ENCODE measurements around the gene MAJIN. TPM values are rescaled to one million over a fixed set of nuclear protein-coding genes. Genes with fewer than 3 reads are reported as not detected.

MAJIN gene
- total RNA-seq, 1 donor from 2014 or later = not detected

GRCh38 chr11:64924910-64925284, 47.0 kb downstream of the MAJIN start:
- Histone ChIP-seq H3K4me3 (ENCODE audit: low read length in 3 of 3) (peak overlapping the region; percentile 85 to 98 (median 88)), H3K9ac (ENCODE audit: low read depth in 1 of 3, low read length in 3 of 3) (peak overlapping the region; percentile 91 to 99 (median 92)), H3K27ac (ENCODE audit: low read depth, low read length) (peak overlapping the region; percentile 98), H3K36me3 (ENCODE audit: control insufficient read depth in 3 of 3, insufficient read depth in 3 of 3, low read length in 3 of 3) (peaks cover 19 to 26% (median 24%) of the 10 kb centered on the region in 3 donors), H3K4me1 (ENCODE audit: control insufficient read depth in 3 of 3, insufficient read depth in 3 of 3, low read length in 3 of 3) (peaks cover 25 to 27% (median 27%) of the 10 kb centered on the region in 3 donors), H3K27me3 (ENCODE audit: control insufficient read depth in 3 of 3, insufficient read depth in 3 of 3, low read length in 3 of 3) (no peaks in the 10 kb centered on the region), H3K9me3 (ENCODE audit: control insufficient read depth in 3 of 3, low read length in 3 of 3) (no peaks in the 10 kb centered on the region)

GRCh38 chr11:64923944-64924909, 47.7 kb downstream of the MAJIN start, which contains the start of gene PPP2R5B:
TSS of gene PPP2R5B (plus strand) at chr11:64924689. CDS start at chr11:64925735, 1,046 bp downstream.
- H3K9me3 ChIP-seq (ENCODE audit: control insufficient read depth in 3 of 3, low read length in 3 of 3) = no peaks in the 10 kb centered on the region
- peaks cover 15 to 20% (median 19%) of the 10 kb centered on the region in 3 donors for H3K36me3 ChIP-seq (ENCODE audit: control insufficient read depth in 3 of 3, insufficient read depth in 3 of 3, low read length in 3 of 3)
- H3K4me1 ChIP-seq (ENCODE audit: control insufficient read depth in 3 of 3, insufficient read depth in 3 of 3, low read length in 3 of 3) = peaks cover 25 to 27% (median 27%) of the 10 kb centered on the region in 3 donors
- H3K9ac ChIP-seq (ENCODE audit: low read depth in 1 of 3, low read length in 3 of 3) = peak within 1 kb of the TSS; percentile 91 to 99 (median 92)
- no peaks in the 10 kb centered on the region for H3K27me3 ChIP-seq (ENCODE audit: control insufficient read depth in 3 of 3, insufficient read depth in 3 of 3, low read length in 3 of 3)
- peak within 1 kb of the TSS; percentile 85 to 98 (median 88) for H3K4me3 ChIP-seq (ENCODE audit: low read length in 3 of 3)
- H3K27ac ChIP-seq (ENCODE audit: low read depth, low read length) = peak within 1 kb of the TSS; percentile 98

GRCh38 chr11:64923151-64923661, 48.7 kb downstream of the MAJIN start:
- Histone ChIP-seq H3K27ac (ENCODE audit: low read depth, low read length) (peak overlapping the region; percentile 98), H3K4me3 (ENCODE audit: low read length in 3 of 3) (peak overlapping the region; percentile 85 to 98 (median 88)), H3K9ac (ENCODE audit: low read depth in 1 of 3, low read length in 3 of 3) (peak overlapping the region; percentile 81 to 99 (median 91)), H3K9me3 (ENCODE audit: control insufficient read depth in 3 of 3, low read length in 3 of 3) (no peaks in the 10 kb centered on the region), H3K4me1 (ENCODE audit: control insufficient read depth in 3 of 3, insufficient read depth in 3 of 3, low read length in 3 of 3) (peaks cover 30 to 34% (median 32%) of the 10 kb centered on the region in 3 donors), H3K27me3 (ENCODE audit: control insufficient read depth in 3 of 3, insufficient read depth in 3 of 3, low read length in 3 of 3) (no peaks in the 10 kb centered on the region), H3K36me3 (ENCODE audit: control insufficient read depth in 3 of 3, insufficient read depth in 3 of 3, low read length in 3 of 3) (peaks cover 9 to 16% (median 14%) of the 10 kb centered on the region in 3 donors)

- Histone ChIP-seq H3K27ac (ENCODE audit: low read depth, low read length) (no peak overlapping the region), H3K27me3 (ENCODE audit: control insufficient read depth in 3 of 3, insufficient read depth in 3 of 3, low read length in 3 of 3) (no peaks in the 10 kb centered on the region), H3K36me3 (ENCODE audit: control insufficient read depth in 3 of 3, insufficient read depth in 3 of 3, low read length in 3 of 3) (peaks cover 0 to 6% (median 0%) of the 10 kb centered on the region in 3 donors), H3K9me3 (ENCODE audit: control insufficient read depth in 3 of 3, low read length in 3 of 3) (no peaks in the 10 kb centered on the region), H3K4me3 (ENCODE audit: low read length in 3 of 3) (no peak overlapping the region), H3K9ac (ENCODE audit: low read depth in 1 of 3, low read length in 3 of 3) (no peak overlapping the region), H3K4me1 (ENCODE audit: control insufficient read depth in 3 of 3, insufficient read depth in 3 of 3, low read length in 3 of 3) (peaks cover 39 to 43% (median 40%) of the 10 kb centered on the region in 3 donors)
Measured at GRCh38 chr11:64921384-64921783, 50.5 kb downstream of the MAJIN start.

- Histone ChIP-seq H3K4me1 (ENCODE audit: control insufficient read depth in 3 of 3, insufficient read depth in 3 of 3, low read length in 3 of 3) (peaks cover 37 to 45% (median 37%) of the 10 kb centered on the region in 3 donors), H3K36me3 (ENCODE audit: control insufficient read depth in 3 of 3, insufficient read depth in 3 of 3, low read length in 3 of 3) (peaks cover 0 to 3% (median 0%) of the 10 kb centered on the region in 3 donors), H3K9me3 (ENCODE audit: control insufficient read depth in 3 of 3, low read length in 3 of 3) (no peaks in the 10 kb centered on the region), H3K4me3 (ENCODE audit: low read length in 3 of 3) (no peak overlapping the region), H3K27ac (ENCODE audit: low read depth, low read length) (peak overlapping the region; percentile 55), H3K9ac (ENCODE audit: low read depth in 1 of 3, low read length in 3 of 3) (peak overlapping the region in 1 of 3 donors; percentile 25), H3K27me3 (ENCODE audit: control insufficient read depth in 3 of 3, insufficient read depth in 3 of 3, low read length in 3 of 3) (no peaks in the 10 kb centered on the region)
Measured at GRCh38 chr11:64920124-64920523, 51.8 kb downstream of the MAJIN start.

- H3K27me3 ChIP-seq (ENCODE audit: control insufficient read depth in 3 of 3, insufficient read depth in 3 of 3, low read length in 3 of 3) = no peaks in the 10 kb centered on the region
- H3K4me1 ChIP-seq (ENCODE audit: control insufficient read depth in 3 of 3, insufficient read depth in 3 of 3, low read length in 3 of 3) = peaks cover 34 to 44% (median 36%) of the 10 kb centered on the region in 3 donors
- no peak overlapping the region for H3K9ac ChIP-seq (ENCODE audit: low read depth in 1 of 3, low read length in 3 of 3)
- no peak overlapping the region for H3K4me3 ChIP-seq (ENCODE audit: low read length in 3 of 3)
- H3K36me3 ChIP-seq (ENCODE audit: control insufficient read depth in 3 of 3, insufficient read depth in 3 of 3, low read length in 3 of 3) = peaks cover 0 to 3% (median 0%) of the 10 kb centered on the region in 3 donors
- H3K9me3 ChIP-seq (ENCODE audit: control insufficient read depth in 3 of 3, low read length in 3 of 3) = no peaks in the 10 kb centered on the region
- peak overlapping the region; percentile 55 for H3K27ac ChIP-seq (ENCODE audit: low read depth, low read length)
Measured at GRCh38 chr11:64919627-64920026, 52.3 kb downstream of the MAJIN start.

- Histone ChIP-seq H3K4me1 (ENCODE audit: control insufficient read depth in 3 of 3, insufficient read depth in 3 of 3, low read length in 3 of 3) (peaks cover 23 to 35% (median 25%) of the 10 kb centered on the region in 3 donors), H3K36me3 (ENCODE audit: control insufficient read depth in 3 of 3, insufficient read depth in 3 of 3, low read length in 3 of 3) (peaks cover 14 to 15% (median 15%) of the 10 kb centered on the region in 3 donors), H3K4me3 (ENCODE audit: low read length in 3 of 3) (peak overlapping the region; percentile 62 to 85 (median 74)), H3K9me3 (ENCODE audit: control insufficient read depth in 3 of 3, low read length in 3 of 3) (no peaks in the 10 kb centered on the region), H3K27ac (ENCODE audit: low read depth, low read length) (peak overlapping the region; percentile 69), H3K27me3 (ENCODE audit: control insufficient read depth in 3 of 3, insufficient read depth in 3 of 3, low read length in 3 of 3) (no peaks in the 10 kb centered on the region), H3K9ac (ENCODE audit: low read depth in 1 of 3, low read length in 3 of 3) (peak overlapping the region; percentile 71 to 89 (median 88))
Measured at GRCh38 chr11:64918017-64918416, 53.9 kb downstream of the MAJIN start.

- peaks cover 17 to 19% (median 18%) of the 10 kb centered on the region in 3 donors for H3K36me3 ChIP-seq (ENCODE audit: control insufficient read depth in 3 of 3, insufficient read depth in 3 of 3, low read length in 3 of 3)
- peaks cover 21 to 34% (median 24%) of the 10 kb centered on the region in 3 donors for H3K4me1 ChIP-seq (ENCODE audit: control insufficient read depth in 3 of 3, insufficient read depth in 3 of 3, low read length in 3 of 3)
- no peaks in the 10 kb centered on the region for H3K9me3 ChIP-seq (ENCODE audit: control insufficient read depth in 3 of 3, low read length in 3 of 3)
- no peaks in the 10 kb centered on the region for H3K27me3 ChIP-seq (ENCODE audit: control insufficient read depth in 3 of 3, insufficient read depth in 3 of 3, low read length in 3 of 3)
- peak overlapping the region; percentile 69 for H3K27ac ChIP-seq (ENCODE audit: low read depth, low read length)
- H3K9ac ChIP-seq (ENCODE audit: low read depth in 1 of 3, low read length in 3 of 3) = peak overlapping the region; percentile 71 to 89 (median 88)
- H3K4me3 ChIP-seq (ENCODE audit: low read length in 3 of 3) = peak overlapping the region; percentile 62 to 85 (median 74)
Measured at GRCh38 chr11:64917663-64917995, 54.3 kb downstream of the MAJIN start.

- H3K4me1 ChIP-seq (ENCODE audit: control insufficient read depth in 3 of 3, insufficient read depth in 3 of 3, low read length in 3 of 3) = peaks cover 21 to 34% (median 24%) of the 10 kb centered on the region in 3 donors
- H3K9ac ChIP-seq (ENCODE audit: low read depth in 1 of 3, low read length in 3 of 3) = peak within 1 kb of the TSS; percentile 95 to 99 (median 98)
- no peaks in the 10 kb centered on the region for H3K27me3 ChIP-seq (ENCODE audit: control insufficient read depth in 3 of 3, insufficient read depth in 3 of 3, low read length in 3 of 3)
- H3K27ac ChIP-seq (ENCODE audit: low read depth, low read length) = peak within 1 kb of the TSS; percentile 69
- H3K9me3 ChIP-seq (ENCODE audit: control insufficient read depth in 3 of 3, low read length in 3 of 3) = no peaks in the 10 kb centered on the region
- peaks cover 20 to 23% (median 22%) of the 10 kb centered on the region in 3 donors for H3K36me3 ChIP-seq (ENCODE audit: control insufficient read depth in 3 of 3, insufficient read depth in 3 of 3, low read length in 3 of 3)
- peak within 1 kb of the TSS; percentile 91 to 100 (median 97) for H3K4me3 ChIP-seq (ENCODE audit: low read length in 3 of 3)
Measured at GRCh38 chr11:64916775-64917662, 54.9 kb downstream of the MAJIN start, which contains the start of gene ATG2A. TSS of gene ATG2A (minus strand) at chr11:64917209. CDS start at chr11:64917135, 74 bp downstream.
